Measurements from ENCODE around the gene CTSE. TPM values are rescaled to one million over a fixed set of nuclear protein-coding genes. Genes with fewer than 3 reads are reported as not detected.
A peak's percentile ranks its signal among the peaks of the same experiment; 100 is the strongest.

The CTSE gene
- total and polyA plus RNA-seq, 2 experiments from 2014 or later = not detected

DNA sequence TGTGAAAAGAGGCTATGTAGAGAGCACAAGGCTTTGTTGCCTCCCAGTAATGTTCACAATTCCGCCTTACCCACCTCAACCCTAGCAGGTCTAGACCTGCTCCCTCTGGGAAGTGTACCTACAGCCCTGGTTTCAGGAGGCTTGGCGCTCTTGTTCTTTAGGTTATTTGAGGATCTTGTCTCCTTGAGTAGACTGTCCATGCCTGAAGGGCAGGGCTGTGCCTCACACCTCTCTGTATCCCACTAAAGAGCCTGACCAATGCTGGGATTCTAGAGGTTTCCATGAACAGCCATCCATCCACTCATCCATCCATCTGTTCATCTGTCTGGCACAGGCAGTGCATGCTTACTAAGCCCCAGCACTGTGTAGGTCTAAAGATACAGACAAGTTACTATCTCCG, 21.5 kb downstream of the CTSE start:
- Histone ChIP-seq H3K4me2 (no peak overlapping the region), H4K20me1 (replicated peaks; ENCODE audit: insufficient read depth) (no peaks in the 10 kb centered on the region), H3K27me3 (ENCODE audit: insufficient read depth) (peaks cover 12% of the 10 kb centered on the region; the same call in 1 of the 2 replicates), H3F3A (replicated peaks; ENCODE audit: low read depth) (no peaks in the 10 kb centered on the region), H3K9me2 (ENCODE audit: insufficient read depth) (0 out of 2 replicates have a peak, but pooled peaks cover under 1% of the 10 kb centered on the region), H3K27ac (ENCODE audit: low read depth) (no peak overlapping the region), H3K36me3 (ENCODE audit: insufficient read depth) (no peaks in the 10 kb centered on the region), H3K4me3 (no peak overlapping the region), H3K4me1 (ENCODE audit: insufficient read depth) (peaks cover 6% of the 10 kb centered on the region; the same call in 1 of the 2 replicates), H3K79me2 (replicated peaks; ENCODE audit: insufficient read depth) (no peaks in the 10 kb centered on the region), H2AFZ (no peak overlapping the region)
- Mint-ChIP-seq H3K27ac (no peak overlapping the region), H3K4me3 (no peak overlapping the region), H3K36me3 (ENCODE audit: low read depth) (no peaks in the 10 kb centered on the region), H3K27me3 (ENCODE audit: insufficient read depth, low read depth, poor library complexity) (peaks cover 39% of the 10 kb centered on the region), H3K4me1 (peaks cover 12% of the 10 kb centered on the region), H3K9me3 (no peaks in the 10 kb centered on the region)
- no peak for TF ChIP-seq NANOG (IDR thresholded peaks at IDR 0.05; ENCODE audit: borderline replicate concordance)
- TF ChIP-seq, protein P1, sequence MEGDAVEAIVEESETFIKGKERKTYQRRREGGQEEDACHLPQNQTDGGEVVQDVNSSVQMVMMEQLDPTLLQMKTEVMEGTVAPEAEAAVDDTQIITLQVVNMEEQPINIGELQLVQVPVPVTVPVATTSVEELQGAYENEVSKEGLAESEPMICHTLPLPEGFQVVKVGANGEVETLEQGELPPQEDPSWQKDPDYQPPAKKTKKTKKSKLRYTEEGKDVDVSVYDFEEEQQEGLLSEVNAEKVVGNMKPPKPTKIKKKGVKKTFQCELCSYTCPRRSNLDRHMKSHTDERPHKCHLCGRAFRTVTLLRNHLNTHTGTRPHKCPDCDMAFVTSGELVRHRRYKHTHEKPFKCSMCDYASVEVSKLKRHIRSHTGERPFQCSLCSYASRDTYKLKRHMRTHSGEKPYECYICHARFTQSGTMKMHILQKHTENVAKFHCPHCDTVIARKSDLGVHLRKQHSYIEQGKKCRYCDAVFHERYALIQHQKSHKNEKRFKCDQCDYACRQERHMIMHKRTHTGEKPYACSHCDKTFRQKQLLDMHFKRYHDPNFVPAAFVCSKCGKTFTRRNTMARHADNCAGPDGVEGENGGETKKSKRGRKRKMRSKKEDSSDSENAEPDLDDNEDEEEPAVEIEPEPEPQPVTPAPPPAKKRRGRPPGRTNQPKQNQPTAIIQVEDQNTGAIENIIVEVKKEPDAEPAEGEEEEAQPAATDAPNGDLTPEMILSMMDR (conservative IDR thresholded peaks at IDR 0.05; ENCODE audit: low read depth in 2 of 2) = no peak
- DNase-seq (ENCODE audit: low spot score) = no peak
- ATAC-seq = no peak

DNA sequence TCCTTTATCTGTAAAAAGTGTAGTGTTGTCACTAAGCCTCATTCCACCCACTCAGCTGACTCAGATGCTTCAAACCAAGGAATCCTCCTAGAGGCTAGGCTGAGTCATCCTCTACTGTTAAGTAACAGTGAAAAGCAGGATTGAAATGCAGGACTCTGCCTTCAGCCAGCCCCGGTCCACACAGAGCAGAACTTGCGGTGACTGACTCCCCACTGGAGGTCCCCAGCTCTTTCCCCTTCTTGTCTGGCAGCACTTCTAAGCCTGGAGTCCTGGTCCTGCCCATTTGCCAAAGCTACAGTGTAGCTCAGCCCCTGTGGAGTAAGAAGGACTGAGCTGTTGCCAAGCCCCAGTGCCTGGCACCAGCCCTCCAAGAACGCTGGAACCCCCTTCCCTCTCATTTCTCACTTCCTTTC, 22.2 kb downstream of the CTSE start:
- H2AFZ ChIP-seq = peak overlapping the region; percentile 23; the same call in 1 of the 2 replicates
- no peaks in the 10 kb centered on the region for H3K9me3 Mint-ChIP-seq
- DNase-seq (ENCODE audit: low spot score) = no peak
- no peaks in the 10 kb centered on the region for H3K36me3 Mint-ChIP-seq (ENCODE audit: low read depth)
- H3K4me1 ChIP-seq (ENCODE audit: insufficient read depth) = peaks cover 7% of the 10 kb centered on the region; the same call in 1 of the 2 replicates
- H3K79me2 ChIP-seq (replicated peaks; ENCODE audit: insufficient read depth) = no peaks in the 10 kb centered on the region
- H3K4me2 ChIP-seq = no peak overlapping the region
- ATAC-seq = peak; percentile 53
- no peaks in the 10 kb centered on the region for H3F3A ChIP-seq (replicated peaks; ENCODE audit: low read depth)
- no peak overlapping the region for H3K4me3 Mint-ChIP-seq
- H3K27me3 Mint-ChIP-seq (ENCODE audit: insufficient read depth, low read depth, poor library complexity) = peaks cover 45% of the 10 kb centered on the region
- H3K4me3 ChIP-seq = no peak overlapping the region
- peaks cover 16% of the 10 kb centered on the region; the same call in 1 of the 2 replicates for H3K27me3 ChIP-seq (ENCODE audit: insufficient read depth)
- H3K4me1 Mint-ChIP-seq = peaks cover 13% of the 10 kb centered on the region
- H3K27ac ChIP-seq (ENCODE audit: low read depth) = no peak overlapping the region
- TF ChIP-seq EZH2 (IDR thresholded peaks at IDR 0.05; ENCODE audit: low read depth, unreplicated experiment) = no peak
- TF ChIP-seq, protein P2, sequence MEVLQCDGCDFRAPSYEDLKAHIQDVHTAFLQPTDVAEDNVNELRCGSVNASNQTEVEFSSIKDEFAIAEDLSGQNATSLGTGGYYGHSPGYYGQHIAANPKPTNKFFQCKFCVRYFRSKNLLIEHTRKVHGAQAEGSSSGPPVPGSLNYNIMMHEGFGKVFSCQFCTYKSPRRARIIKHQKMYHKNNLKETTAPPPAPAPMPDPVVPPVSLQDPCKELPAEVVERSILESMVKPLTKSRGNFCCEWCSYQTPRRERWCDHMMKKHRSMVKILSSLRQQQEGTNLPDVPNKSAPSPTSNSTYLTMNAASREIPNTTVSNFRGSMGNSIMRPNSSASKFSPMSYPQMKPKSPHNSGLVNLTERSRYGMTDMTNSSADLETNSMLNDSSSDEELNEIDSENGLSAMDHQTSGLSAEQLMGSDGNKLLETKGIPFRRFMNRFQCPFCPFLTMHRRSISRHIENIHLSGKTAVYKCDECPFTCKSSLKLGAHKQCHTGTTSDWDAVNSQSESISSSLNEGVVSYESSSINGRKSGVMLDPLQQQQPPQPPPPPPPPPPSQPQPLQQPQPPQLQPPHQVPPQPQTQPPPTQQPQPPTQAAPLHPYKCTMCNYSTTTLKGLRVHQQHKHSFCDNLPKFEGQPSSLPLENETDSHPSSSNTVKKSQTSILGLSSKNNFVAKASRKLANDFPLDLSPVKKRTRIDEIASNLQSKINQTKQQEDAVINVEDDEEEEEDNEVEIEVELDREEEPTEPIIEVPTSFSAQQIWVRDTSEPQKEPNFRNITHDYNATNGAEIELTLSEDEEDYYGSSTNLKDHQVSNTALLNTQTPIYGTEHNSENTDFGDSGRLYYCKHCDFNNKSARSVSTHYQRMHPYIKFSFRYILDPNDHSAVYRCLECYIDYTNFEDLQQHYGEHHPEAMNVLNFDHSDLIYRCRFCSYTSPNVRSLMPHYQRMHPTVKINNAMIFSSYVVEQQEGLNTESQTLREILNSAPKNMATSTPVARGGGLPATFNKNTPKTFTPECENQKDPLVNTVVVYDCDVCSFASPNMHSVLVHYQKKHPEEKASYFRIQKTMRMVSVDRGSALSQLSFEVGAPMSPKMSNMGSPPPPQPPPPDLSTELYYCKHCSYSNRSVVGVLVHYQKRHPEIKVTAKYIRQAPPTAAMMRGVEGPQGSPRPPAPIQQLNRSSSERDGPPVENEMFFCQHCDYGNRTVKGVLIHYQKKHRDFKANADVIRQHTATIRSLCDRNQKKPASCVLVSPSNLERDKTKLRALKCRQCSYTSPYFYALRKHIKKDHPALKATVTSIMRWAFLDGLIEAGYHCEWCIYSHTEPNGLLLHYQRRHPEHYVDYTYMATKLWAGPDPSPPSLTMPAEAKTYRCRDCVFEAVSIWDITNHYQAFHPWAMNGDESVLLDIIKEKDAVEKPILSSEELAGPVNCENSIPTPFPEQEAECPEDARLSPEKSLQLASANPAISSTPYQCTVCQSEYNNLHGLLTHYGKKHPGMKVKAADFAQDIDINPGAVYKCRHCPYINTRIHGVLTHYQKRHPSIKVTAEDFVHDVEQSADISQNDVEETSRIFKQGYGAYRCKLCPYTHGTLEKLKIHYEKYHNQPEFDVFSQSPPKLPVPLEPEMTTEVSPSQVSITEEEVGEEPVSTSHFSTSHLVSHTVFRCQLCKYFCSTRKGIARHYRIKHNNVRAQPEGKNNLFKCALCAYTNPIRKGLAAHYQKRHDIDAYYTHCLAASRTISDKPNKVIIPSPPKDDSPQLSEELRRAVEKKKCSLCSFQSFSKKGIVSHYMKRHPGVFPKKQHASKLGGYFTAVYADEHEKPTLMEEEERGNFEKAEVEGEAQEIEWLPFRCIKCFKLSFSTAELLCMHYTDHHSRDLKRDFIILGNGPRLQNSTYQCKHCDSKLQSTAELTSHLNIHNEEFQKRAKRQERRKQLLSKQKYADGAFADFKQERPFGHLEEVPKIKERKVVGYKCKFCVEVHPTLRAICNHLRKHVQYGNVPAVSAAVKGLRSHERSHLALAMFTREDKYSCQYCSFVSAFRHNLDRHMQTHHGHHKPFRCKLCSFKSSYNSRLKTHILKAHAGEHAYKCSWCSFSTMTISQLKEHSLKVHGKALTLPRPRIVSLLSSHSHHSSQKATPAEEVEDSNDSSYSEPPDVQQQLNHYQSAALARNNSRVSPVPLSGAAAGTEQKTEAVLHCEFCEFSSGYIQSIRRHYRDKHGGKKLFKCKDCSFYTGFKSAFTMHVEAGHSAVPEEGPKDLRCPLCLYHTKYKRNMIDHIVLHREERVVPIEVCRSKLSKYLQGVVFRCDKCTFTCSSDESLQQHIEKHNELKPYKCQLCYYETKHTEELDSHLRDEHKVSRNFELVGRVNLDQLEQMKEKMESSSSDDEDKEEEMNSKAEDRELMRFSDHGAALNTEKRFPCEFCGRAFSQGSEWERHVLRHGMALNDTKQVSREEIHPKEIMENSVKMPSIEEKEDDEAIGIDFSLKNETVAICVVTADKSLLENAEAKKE (CRISPR knock-in tag; IDR thresholded peaks at IDR 0.05) = no peak
- no peak overlapping the region for H3K27ac Mint-ChIP-seq
- H3K9me2 ChIP-seq (ENCODE audit: insufficient read depth) = 0 out of 2 replicates have a peak, but pooled peaks cover 5% of the 10 kb centered on the region
- no peaks in the 10 kb centered on the region for H3K36me3 ChIP-seq (ENCODE audit: insufficient read depth)
- no peaks in the 10 kb centered on the region for H4K20me1 ChIP-seq (replicated peaks; ENCODE audit: insufficient read depth)
